A673 (cell line): Measurements from ENCODE around the gene C2orf80. TPM values are rescaled to one million over a fixed set of nuclear protein-coding genes. Genes with fewer than 3 reads are reported as not detected.

ENCODE experiments used
- BruUV-seq: library from RNA; stranded (reverse); fragments of 400-500 nt; replicated peaks from 2 replicates; lab custom pipeline; 2021; lab: Mats Ljungman, UMichigan
- CTCF ChIA-PET: fragments of 300-600 bp; sonication (Branson Sonifier 250); formaldehyde crosslinking; loops from one replicate; lab custom pipeline; 2022; ENCODE audit warnings: antibody characterized with exemption; lab: Charles Lee
- POLR2A ChIA-PET: fragments of 300-600 bp; sonication (Branson Sonifier 250); formaldehyde crosslinking; loops from one replicate; lab custom pipeline; 2022; ENCODE audit warnings: antibody characterized with exemption; ENCODE audit not compliant: low non-redundant PET; lab: Charles Lee
- DNase-seq: peaks from one replicate; pipeline ENCODE4 v3.0.0-alpha.2; 2015; ENCODE audit warnings: low spot score
- H3K27ac ChIP-seq: fragments of 200-600 bp; sonication (generic); 2 replicates; pipeline ENCODE4 v1.5.1; 2016; ENCODE audit warnings: mixed run types, low read depth, mild to moderate bottlenecking, mixed read lengths, antibody characterized with exemption, low read length; ENCODE audit not compliant: poor library complexity, severe bottlenecking
- H3K27me3 ChIP-seq: fragments of 200-600 bp; sonication (generic); replicated peaks from 2 replicates; pipeline ENCODE4 v1.6.1; 2017; ENCODE audit warnings: mixed run types, low read depth, mild to moderate bottlenecking, mixed read lengths, antibody characterized with exemption, low read length; ENCODE audit not compliant: insufficient read depth, poor library complexity
- H3K36me3 ChIP-seq: fragments of 200-600 bp; sonication (generic); 2 replicates; pipeline ENCODE4 v1.6.1; 2016; ENCODE audit warnings: mixed run types, mild to moderate bottlenecking, mixed read lengths, antibody characterized with exemption, low read length; ENCODE audit not compliant: insufficient read depth, poor library complexity, severe bottlenecking
- H3K4me1 ChIP-seq: fragments of 200-600 bp; sonication (generic); 2 replicates; pipeline ENCODE4 v1.6.1; 2017; ENCODE audit warnings: mixed run types, mild to moderate bottlenecking, mixed read lengths, antibody characterized with exemption, low read length; ENCODE audit not compliant: insufficient read depth, poor library complexity, severe bottlenecking
- H3K4me3 ChIP-seq: fragments of 200-600 bp; sonication (generic); 2 replicates; pipeline ENCODE4 v1.5.1; 2016; ENCODE audit warnings: low read depth, mixed run types, mild to moderate bottlenecking, mixed read lengths, low read length; ENCODE audit not compliant: poor library complexity, severe bottlenecking
- H3K9me3 ChIP-seq: fragments of 200-600 bp; sonication (generic); 2 replicates; pipeline ENCODE4 v1.6.1; 2016; ENCODE audit warnings: mixed run types, low read depth, mild to moderate bottlenecking, mixed read lengths, antibody characterized with exemption, low read length; ENCODE audit not compliant: poor library complexity, severe bottlenecking
- CTCF ChIP-seq: fragments of 300-800, 200-600 bp; sonication (generic); conservative IDR thresholded peaks from 2 replicates; pipeline ENCODE4 v1.5.1; 2017; ENCODE audit warnings: low read depth, mild to moderate bottlenecking, antibody characterized with exemption, low read length, moderate library complexity, mixed read lengths
- EZH2 ChIP-seq: fragments of 200-600 bp; sonication (generic); IDR thresholded peaks from 2 replicates; pipeline ENCODE4 v1.6.1; 2017; ENCODE audit warnings: borderline replicate concordance, low read depth, mild to moderate bottlenecking, mixed read lengths, antibody characterized with exemption, low read length; ENCODE audit not compliant: poor library complexity, severe bottlenecking
- intact Hi-C: fragments of 100-400 bp; cut with micrococcal nuclease; formaldehyde crosslinking; loops from one replicate; pipeline ENCODE4 v1.10.0; 2022; ENCODE audit not compliant: unreplicated experiment
- total RNA-seq: library from RNA; stranded (reverse); gene quantifications from 2 replicates; pipeline ENCODE4 v1.2.3, GENCODE V29; 2021

C2orf80 gene
- total RNA-seq, 1 experiment from 2014 or later, result not detected

- H3K9me3 ChIP-seq, result no peaks in the 10 kb centered on the region
- no peaks in the 10 kb centered on the region for H3K36me3 ChIP-seq
- no peak overlapping the region for H3K4me3 ChIP-seq
- intact Hi-C loops, result no loop called here
- no peaks in the 10 kb centered on the region for H3K4me1 ChIP-seq
- no peak for TF ChIP-seq EZH2
- TF ChIP-seq CTCF, result no peak
- BruUV-seq, result no TSS peak
- POLR2A ChIA-PET, result no interaction called here
- no peak for DNase-seq
- H3K27me3 ChIP-seq, result no peaks in the 10 kb centered on the region
- CTCF ChIA-PET, result no interaction called here
- H3K27ac ChIP-seq, result no peak overlapping the region
Observed at GRCh38 chr2:208156439-208156838, 33.4 kb downstream of the C2orf80 start.

GRCh38 chr2:208153156-208153555, 36.7 kb downstream of the C2orf80 start:
- TF ChIP-seq CTCF (no peak), EZH2 (no peak)
- POLR2A ChIA-PET, result no interaction called here
- H3K27ac ChIP-seq, result no peak overlapping the region
- H3K4me1 ChIP-seq, result no peaks in the 10 kb centered on the region
- intact Hi-C loops, result no loop called here
- H3K9me3 ChIP-seq, result no peaks in the 10 kb centered on the region
- BruUV-seq, result no TSS peak
- H3K27me3 ChIP-seq, result no peaks in the 10 kb centered on the region
- CTCF ChIA-PET, result no interaction called here
- no peak overlapping the region for H3K4me3 ChIP-seq
- no peak for DNase-seq
- H3K36me3 ChIP-seq, result no peaks in the 10 kb centered on the region

GRCh38 chr2:208150956-208151355, 38.9 kb downstream of the C2orf80 start:
- Histone ChIP-seq H3K27me3 (no peaks in the 10 kb centered on the region), H3K9me3 (no peaks in the 10 kb centered on the region), H3K27ac (no peak overlapping the region), H3K36me3 (no peaks in the 10 kb centered on the region), H3K4me1 (no peaks in the 10 kb centered on the region), H3K4me3 (no peak overlapping the region)
- BruUV-seq, result no TSS peak
- TF ChIP-seq EZH2 (no peak), CTCF (no peak)
- DNase-seq, result no peak
- CTCF ChIA-PET, result no interaction called here
- POLR2A ChIA-PET, result no interaction called here
- intact Hi-C loops, result no loop called here
